Superior temporal gyrus (tissue), 1 donor: Measurements from ENCODE around the gene PAPOLB.
A peak's percentile ranks its signal among the peaks of the same experiment; 100 is the strongest.
"Not testable (repeated sequence)": the region's sequence is repeated elsewhere in the genome, so short reads cannot be mapped to it uniquely, and the experiment has no call there.

Experiments
- DNase-seq: peaks from one replicate; pipeline ENCODE4 v3.0.0-alpha.2; 2016; ENCODE audit errors: extremely low spot score

The PAPOLB gene

DNA sequence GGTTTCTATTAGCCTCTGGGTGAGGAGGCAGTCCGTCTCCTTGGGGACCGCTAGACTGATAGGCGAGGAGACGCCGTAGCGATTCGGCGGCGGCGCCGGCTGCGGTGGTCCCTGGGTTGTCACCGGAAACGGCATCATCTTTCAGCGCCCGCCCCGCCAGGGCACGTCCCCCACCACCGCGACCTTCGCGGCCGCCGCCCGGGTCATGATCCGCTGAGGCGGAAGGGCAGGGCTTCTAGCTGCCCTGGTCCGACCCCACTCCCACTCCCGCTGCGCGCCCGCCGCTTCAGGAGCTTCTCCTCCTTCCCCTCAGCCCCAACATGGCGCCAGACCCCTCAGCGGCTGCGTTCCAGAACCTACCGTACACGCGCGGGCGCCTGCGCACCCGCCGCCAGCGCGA is at the start of gene PAPOLB:
TSS of gene PAPOLB (minus strand) at position 358 of the 400 bp plus-strand sequence. CDS start at position 138, 220 bp downstream.
- no peak for DNase-seq

DNA sequence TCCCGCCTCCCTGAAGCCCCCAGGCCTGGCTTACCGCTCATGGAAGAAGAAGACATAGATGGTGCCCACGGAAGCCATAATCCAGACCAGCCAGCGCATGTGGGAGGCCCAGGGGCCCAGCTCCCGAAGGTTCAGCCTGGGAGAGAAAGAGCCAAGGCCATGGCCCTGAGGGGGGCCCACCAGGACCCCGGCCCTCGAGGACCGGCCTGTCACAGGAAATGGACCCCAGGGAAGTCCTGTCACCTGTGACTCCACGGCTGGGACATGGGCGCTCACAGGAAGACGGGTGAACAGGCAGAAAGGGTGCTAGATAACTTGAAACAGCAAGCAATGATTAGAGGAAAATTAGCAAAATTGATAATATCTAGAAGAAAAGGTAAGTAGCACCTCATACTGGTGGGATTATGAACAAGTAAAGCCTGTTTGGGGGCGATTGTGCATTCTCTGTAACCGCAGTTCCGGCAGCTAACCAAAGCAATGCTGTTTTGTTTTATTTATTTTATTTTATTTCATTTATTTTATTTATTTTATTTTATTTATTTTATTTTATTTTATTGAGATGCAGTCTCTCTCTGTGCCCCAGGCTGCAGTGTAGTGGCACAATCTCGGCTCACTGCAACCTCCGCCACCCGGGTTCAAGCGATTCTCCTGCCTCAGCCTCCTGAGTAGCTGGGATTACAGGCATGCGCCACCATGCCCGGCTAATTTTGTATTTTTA is 49.4 kb upstream of the PAPOLB start:
- DNase-seq: no peak

DNA sequence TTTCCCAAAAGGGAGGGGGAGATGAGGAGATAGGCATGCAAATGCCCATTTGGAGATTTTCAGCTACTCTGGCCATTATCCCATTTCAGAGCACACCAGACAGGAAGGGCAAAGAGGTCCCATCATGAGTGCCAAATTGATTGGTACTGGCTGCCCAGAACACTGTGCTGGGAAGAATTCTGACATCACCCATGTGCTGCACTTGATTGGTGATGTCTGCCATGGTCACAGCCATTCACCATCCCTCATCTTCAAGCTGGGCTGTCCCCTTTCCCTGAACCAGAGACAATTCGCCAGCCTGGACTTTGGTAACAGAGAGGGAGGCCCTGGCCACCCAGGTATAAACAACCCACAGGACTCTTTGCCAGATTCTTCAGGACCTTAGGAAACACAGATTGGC is 44.9 kb upstream of the PAPOLB start:
- no peak for DNase-seq

- DNase-seq: no peak
These were observed 43.3 kb upstream of the PAPOLB start for GRCh38 chr7:4905171-4905570.

DNA sequence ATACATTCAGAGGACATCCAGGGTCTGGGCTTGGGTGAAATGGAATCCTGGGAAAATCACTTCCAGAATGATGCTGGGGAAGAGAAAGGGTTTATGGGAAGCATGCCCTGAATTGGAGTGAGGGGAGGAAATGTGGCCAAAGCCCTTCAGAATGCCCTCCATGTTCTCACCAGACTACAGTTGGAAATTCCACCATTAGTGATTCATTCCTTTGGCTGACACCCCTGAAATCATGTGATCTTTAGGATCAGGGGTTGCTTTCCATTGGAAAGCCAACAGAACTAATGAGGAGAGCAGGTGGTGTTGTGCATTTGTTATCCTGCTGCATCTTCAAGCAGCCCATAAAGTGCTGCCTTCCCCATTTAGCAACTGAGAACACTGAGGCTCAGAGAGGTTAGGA is 42.5 kb upstream of the PAPOLB start:
- no peak for DNase-seq

- DNase-seq: no peak
These were observed 33.9 kb upstream of the PAPOLB start for GRCh38 chr7:4895766-4896165.

- no peak for DNase-seq
These were observed 32.7 kb upstream of the PAPOLB start for GRCh38 chr7:4894482-4894881.

DNA sequence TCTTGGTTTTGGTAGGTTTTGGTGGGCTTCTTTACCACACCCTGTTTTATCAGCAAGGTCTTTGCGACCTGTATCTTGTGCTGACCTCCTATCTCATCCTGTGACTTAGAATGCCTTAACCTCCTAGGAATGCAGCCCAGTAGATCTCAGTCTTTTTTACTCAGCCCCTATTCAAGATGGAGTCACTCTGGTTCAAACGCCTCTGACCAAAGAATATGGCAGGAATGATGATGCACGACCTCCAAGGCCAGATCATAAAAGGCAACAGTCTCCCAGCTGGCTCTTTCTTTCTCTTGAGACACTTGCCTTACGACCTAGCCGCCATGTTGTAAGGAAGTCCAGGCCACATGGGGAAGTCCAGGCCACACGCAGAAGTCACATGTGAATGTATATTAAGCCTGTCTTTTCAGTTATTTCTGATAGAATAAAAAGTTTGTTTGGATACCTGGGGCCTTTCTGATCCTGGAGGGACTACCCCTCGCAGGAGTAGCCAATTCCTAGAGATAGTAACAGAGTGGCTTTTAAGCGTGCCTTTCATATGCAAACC is 32.2 kb upstream of the PAPOLB start:
- DNase-seq: no peak

DNA sequence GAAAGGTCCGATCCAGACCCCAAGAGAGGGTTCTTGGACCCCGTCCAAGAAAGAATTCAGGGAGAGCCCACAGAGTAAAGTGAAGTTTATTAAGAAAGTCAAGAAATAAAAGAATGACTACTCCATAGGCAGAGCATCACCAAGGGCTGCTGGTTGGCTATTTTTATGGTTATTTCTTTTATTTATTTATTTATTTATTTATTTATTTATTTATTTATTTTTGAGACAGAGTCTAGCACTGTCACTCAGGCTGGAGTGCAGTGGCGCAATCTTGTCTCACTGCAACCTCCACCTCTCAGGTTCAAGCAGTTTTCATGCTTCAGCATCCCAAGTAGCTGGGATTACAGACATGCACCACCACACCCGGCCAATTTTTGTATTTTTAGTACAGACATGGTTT is 31.4 kb upstream of the PAPOLB start:
- not testable (repeated sequence) for DNase-seq

DNA sequence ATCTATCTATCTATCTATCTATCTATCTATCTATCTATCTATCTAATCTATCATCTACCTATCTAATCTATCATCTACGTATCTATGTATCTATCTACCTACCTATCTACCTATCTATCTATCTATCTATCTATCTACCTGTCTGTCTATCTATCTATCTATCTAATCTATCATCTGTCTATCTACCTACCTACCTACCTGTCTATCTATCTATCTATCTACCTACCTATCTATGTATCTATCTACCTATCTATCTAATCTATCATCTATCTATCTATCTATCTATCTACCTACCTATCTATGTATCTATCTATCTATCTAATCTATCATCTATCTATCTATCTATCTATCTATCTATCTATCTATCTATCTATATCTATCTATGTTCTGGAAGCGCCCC is 29.7 kb upstream of the PAPOLB start:
- DNase-seq: not testable (repeated sequence)

DNA sequence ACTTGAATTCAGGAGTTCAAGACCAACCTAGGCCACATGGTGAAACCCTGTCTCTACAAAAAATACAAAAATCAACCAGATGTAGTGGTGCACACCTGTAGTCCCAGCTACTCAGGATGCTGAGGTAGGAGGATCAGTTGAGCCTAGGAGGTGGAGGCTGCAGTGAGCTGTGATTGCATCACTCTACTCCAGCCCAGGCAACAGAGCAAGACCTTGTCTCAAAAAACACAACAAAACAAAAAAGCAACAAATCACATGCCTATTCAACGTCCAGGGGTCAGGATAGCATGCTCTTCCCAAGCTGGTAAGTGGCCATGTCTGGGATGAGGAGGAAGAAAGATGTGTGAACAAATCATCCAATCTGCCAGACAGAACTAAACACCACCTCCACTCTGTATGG is 27.9 kb upstream of the PAPOLB start:
- no peak for DNase-seq

- no peak for DNase-seq
These were observed 26.3 kb upstream of the PAPOLB start for GRCh38 chr7:4888161-4888560.

- no peak for DNase-seq
These were observed 24.8 kb upstream of the PAPOLB start for GRCh38 chr7:4886671-4887070.

DNA sequence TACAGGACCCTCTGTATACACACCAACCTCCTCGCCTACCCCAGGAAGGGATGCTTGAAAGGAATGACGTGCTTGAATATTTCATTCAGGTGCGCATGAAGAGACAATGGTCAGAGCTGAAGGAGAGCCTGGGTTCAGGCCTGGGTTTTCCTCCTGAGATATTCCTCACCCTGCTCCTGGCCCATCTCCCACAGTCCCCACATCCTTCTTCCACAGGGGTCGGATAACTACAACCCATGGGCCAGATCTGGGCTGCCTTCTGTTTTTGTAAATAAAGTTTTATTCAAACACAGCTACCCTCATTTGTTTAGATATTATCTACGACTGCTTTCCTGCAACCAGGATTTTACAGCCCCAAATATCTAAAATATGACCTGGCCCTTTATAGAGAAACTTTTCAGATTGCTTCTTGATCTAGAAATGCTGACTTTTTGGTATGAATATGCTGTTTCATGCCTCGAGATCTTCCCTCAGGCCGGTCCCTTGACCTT is 23.5 kb upstream of the PAPOLB start:
- DNase-seq: no peak

GRCh38 chr7:4884164-4884563 is 22.3 kb upstream of the PAPOLB start:
- no peak for DNase-seq

DNA sequence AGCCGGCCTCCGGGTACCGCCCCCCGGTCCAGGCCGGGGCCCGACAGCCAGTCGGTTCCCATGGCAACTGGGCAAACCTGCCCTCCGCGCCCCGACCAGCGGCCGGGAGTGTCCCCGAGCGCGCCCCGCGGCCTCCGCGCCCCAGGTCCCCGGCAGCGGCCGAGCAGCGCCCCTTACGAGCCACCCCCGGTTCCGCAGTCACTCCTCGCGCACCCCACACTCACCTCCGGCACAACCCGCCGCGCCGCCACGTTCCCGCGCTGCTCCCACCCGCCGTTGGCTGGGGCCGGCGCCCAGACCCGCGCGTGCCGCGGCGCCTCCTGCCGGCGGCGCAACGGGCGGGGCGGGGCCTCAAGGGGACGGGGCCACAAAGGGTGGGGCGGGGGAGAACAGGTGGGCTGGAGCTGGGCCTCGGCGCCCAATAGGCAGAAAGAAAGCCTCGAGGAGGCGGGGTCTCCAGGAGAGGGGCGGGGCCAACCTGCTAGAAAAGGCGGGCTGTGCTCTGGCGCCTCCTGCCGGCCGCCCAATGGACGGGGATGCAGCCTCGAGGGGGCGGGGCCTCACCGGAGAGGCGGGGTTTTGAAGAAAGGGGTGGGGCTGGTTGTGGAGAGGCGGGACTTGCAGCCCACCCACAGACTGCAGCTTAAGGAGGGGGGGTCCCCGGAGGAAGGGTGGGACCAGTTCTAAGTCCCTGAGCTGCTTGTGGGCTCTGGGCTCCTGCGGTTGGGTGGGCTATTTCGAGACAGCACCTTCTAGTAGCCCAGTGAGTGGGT is 21.7 kb upstream of the PAPOLB start, which contains the start of gene RADIL:
TSS of gene RADIL (minus strand) at position 345 of the 773 bp plus-strand sequence. CDS start 5,577 bp downstream, outside the sequence.
- DNase-seq: peak; percentile 91

- DNase-seq: no peak
These were observed 21.2 kb upstream of the PAPOLB start for GRCh38 chr7:4883033-4883371.

- DNase-seq: peak; percentile 45
These were observed 20.6 kb upstream of the PAPOLB start for GRCh38 chr7:4882169-4883032.

DNA sequence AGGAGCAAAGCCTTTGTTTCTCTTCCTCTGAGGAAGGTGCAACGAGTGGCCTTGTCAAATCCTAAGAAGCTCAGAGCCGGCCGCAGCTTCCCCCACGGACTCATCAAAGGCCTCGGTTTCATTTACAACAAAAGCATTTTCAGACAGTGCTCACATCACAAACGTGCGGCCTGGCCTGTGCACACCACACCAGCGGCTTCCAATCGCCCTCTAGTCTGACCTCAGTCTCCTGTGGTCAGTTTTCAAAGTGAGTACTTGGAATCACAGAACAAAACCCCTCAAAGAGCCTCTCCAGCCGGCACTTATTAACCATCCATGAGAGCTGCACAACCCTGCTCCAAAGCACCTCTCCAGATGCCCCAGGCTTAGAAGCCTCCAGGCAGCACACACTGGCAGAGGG is 18.4 kb upstream of the PAPOLB start:
- no peak for DNase-seq

GRCh38 chr7:4879396-4880081 is 17.7 kb upstream of the PAPOLB start:
- DNase-seq: no peak
